Neural cell (in vitro differentiated cells): Measurements from ENCODE around the gene ADAMTS6. TPM values are rescaled to one million over a fixed set of nuclear protein-coding genes. Genes with fewer than 3 reads are reported as not detected.

Experiments
- H2AFZ ChIP-seq: fragments of 200-600, 300-800 bp; sonication (generic), shearing (Covaris generic); 2 replicates; pipeline ENCODE4 v1.6.0; 2014; ENCODE audit warnings: low read depth, mild to moderate bottlenecking, antibody characterized with exemption, low read length, moderate library complexity
- H3F3A ChIP-seq: fragments of 200-600 bp; shearing (Covaris generic); 2 replicates; pipeline ENCODE4 v1.6.1; 2016; ENCODE audit warnings: mild to moderate bottlenecking, moderate library complexity, mixed read lengths, antibody characterized with exemption, low read length; ENCODE audit not compliant: insufficient read depth, poor library complexity, severe bottlenecking
- H3K27ac ChIP-seq: fragments of 200-600, 300-800 bp; sonication (generic), shearing (Covaris generic); 2 replicates; pipeline ENCODE4 v1.5.1; 2014; ENCODE audit warnings: mild to moderate bottlenecking, low read length, moderate library complexity
- H3K27me3 ChIP-seq: fragments of 300-800, 200-600 bp; sonication (generic), shearing (Covaris generic); 2 replicates; pipeline ENCODE4 v1.6.0; 2014; ENCODE audit warnings: mild to moderate bottlenecking, low read depth, low read length, moderate library complexity; ENCODE audit not compliant: insufficient read depth
- H3K36me3 ChIP-seq: fragments of 300-800, 200-600 bp; sonication (generic), shearing (Covaris generic); 2 replicates; pipeline ENCODE4 v1.5.1; 2014; ENCODE audit warnings: mild to moderate bottlenecking, antibody characterized with exemption, low read length, moderate library complexity; ENCODE audit not compliant: insufficient read depth
- H3K4me2 ChIP-seq: fragments of 300-800, 200-600 bp; sonication (generic), shearing (Covaris generic); 2 replicates; pipeline ENCODE4 v1.6.0; 2014; ENCODE audit warnings: mild to moderate bottlenecking, low read length
- H3K4me3 ChIP-seq: fragments of 300-800, 200-600 bp; sonication (generic), shearing (Covaris generic); 2 replicates; pipeline ENCODE4 v1.5.1; 2014; ENCODE audit warnings: mild to moderate bottlenecking, low read length, moderate library complexity
- H3K79me2 ChIP-seq: fragments of 200-600 bp; shearing (Covaris generic); replicated peaks from 2 replicates; pipeline ENCODE4 v1.6.0; 2014; ENCODE audit warnings: mild to moderate bottlenecking, low read length, moderate library complexity; ENCODE audit not compliant: insufficient read depth
- H3K9ac ChIP-seq: fragments of 300-800, 200-600 bp; sonication (generic), shearing (Covaris generic); 2 replicates; pipeline ENCODE4 v1.6.1; 2016; ENCODE audit warnings: mild to moderate bottlenecking, low read length, mixed read lengths
- H3K9me2 ChIP-seq: fragments of 200-600 bp; shearing (Covaris generic); 2 replicates; pipeline ENCODE4 v1.6.1; 2016; ENCODE audit warnings: mild to moderate bottlenecking, low read length, mixed read lengths; ENCODE audit not compliant: insufficient read depth
- H3K9me3 ChIP-seq: fragments of 200-600, 300-800 bp; sonication (generic), shearing (Covaris generic); 2 replicates; pipeline ENCODE4 v1.6.1; 2016; ENCODE audit warnings: mild to moderate bottlenecking, mixed run types, low read length, moderate library complexity, mixed read lengths
- H4K20me1 ChIP-seq: fragments of 200-600 bp; shearing (Covaris generic); 2 replicates; pipeline ENCODE4 v1.6.1; 2016; ENCODE audit warnings: mild to moderate bottlenecking, mixed run types; ENCODE audit not compliant: insufficient read depth
- CTCF ChIP-seq: fragments of 450-650 bp; IDR thresholded peaks from 2 replicates; pipeline ENCODE4 v1.5.1; 2014; ENCODE audit warnings: antibody characterized with exemption, mild to moderate bottlenecking, moderate library complexity; ENCODE audit not compliant: poor library complexity, severe bottlenecking
- EP300 ChIP-seq: fragments of 450-650 bp; conservative IDR thresholded peaks from 2 replicates; pipeline ENCODE4 v1.6.1; 2014; ENCODE audit warnings: antibody characterized with exemption, mild to moderate bottlenecking, moderate library complexity; ENCODE audit not compliant: poor library complexity, severe bottlenecking
- EZH2 ChIP-seq: fragments of 200-600, 300-800 bp; shearing (Covaris generic), sonication (generic); IDR thresholded peaks from 2 replicates; pipeline ENCODE4 v1.6.1; 2014; ENCODE audit warnings: antibody characterized with exemption, low read length, borderline replicate concordance, mild to moderate bottlenecking; ENCODE audit not compliant: insufficient read depth, poor library complexity, severe bottlenecking
- MXI1 ChIP-seq: fragments of 450-650 bp; conservative IDR thresholded peaks from 2 replicates; pipeline ENCODE4 v1.6.1; 2014; ENCODE audit warnings: antibody characterized with exemption, mild to moderate bottlenecking; ENCODE audit not compliant: poor library complexity, severe bottlenecking
- POLR2AphosphoS5 ChIP-seq: IDR thresholded peaks from 2 replicates; pipeline ENCODE4 v1.6.1; 2012
- RAD21 ChIP-seq: fragments of 450-650 bp; conservative IDR thresholded peaks from 2 replicates; pipeline ENCODE4 v1.6.1; 2014; ENCODE audit warnings: antibody characterized with exemption, mild to moderate bottlenecking, moderate library complexity
- REST ChIP-seq: IDR thresholded peaks from 2 replicates; pipeline ENCODE4 v1.6.1; 2012; ENCODE audit warnings: borderline replicate concordance
- SMC3 ChIP-seq: fragments of 450-650 bp; conservative IDR thresholded peaks from 2 replicates; pipeline ENCODE4 v1.6.1; 2014; ENCODE audit warnings: antibody characterized with exemption, mild to moderate bottlenecking, moderate library complexity; ENCODE audit not compliant: poor library complexity
- TAF1 ChIP-seq: IDR thresholded peaks from 2 replicates; pipeline ENCODE4 v1.6.1; 2012; ENCODE audit warnings: low read depth
- polyA plus RNA-seq: library from polyadenylated mRNA; depleted of rRNA; stranded (reverse); fragments of >200 nt; gene quantifications from 2 replicates; pipeline ENCODE4 v1.2.3, GENCODE V29; 2014

The ADAMTS6 gene
- polyA plus RNA-seq, 1 donor from 2014 or later = 0.58 TPM

GRCh38 chr5:65126542-65127069 lies 355.1 kb downstream of the ADAMTS6 start:
- H3K4me2 ChIP-seq = no peak overlapping the region
- H2AFZ ChIP-seq = no peak overlapping the region
- no peak for TF ChIP-seq REST
- TF ChIP-seq POLR2AphosphoS5 = no peak
- no peak for TF ChIP-seq MXI1
- no peak for TF ChIP-seq EZH2
- no peak for TF ChIP-seq EP300
- TF ChIP-seq CTCF = no peak
- no peak for TF ChIP-seq RAD21
- no peak for TF ChIP-seq SMC3
- no peak for TF ChIP-seq TAF1
- no peaks in the 10 kb centered on the region for H3K36me3 ChIP-seq
- no peaks in the 10 kb centered on the region for H4K20me1 ChIP-seq
- no peaks in the 10 kb centered on the region for H3F3A ChIP-seq
- no peaks in the 10 kb centered on the region for H3K27me3 ChIP-seq
- H3K9me3 ChIP-seq = no peaks in the 10 kb centered on the region
- no peaks in the 10 kb centered on the region for H3K9me2 ChIP-seq
- H3K27ac ChIP-seq = no peak overlapping the region
- no peaks in the 10 kb centered on the region for H3K79me2 ChIP-seq
- H3K9ac ChIP-seq = no peak overlapping the region
- no peak overlapping the region for H3K4me3 ChIP-seq

- Histone ChIP-seq H3K27me3 (no peaks in the 10 kb centered on the region), H3K79me2 (no peaks in the 10 kb centered on the region), H3K27ac (no peak overlapping the region), H2AFZ (no peak overlapping the region), H3K4me2 (no peak overlapping the region), H3K4me3 (no peak overlapping the region), H3K9me3 (no peaks in the 10 kb centered on the region), H4K20me1 (no peaks in the 10 kb centered on the region), H3K36me3 (no peaks in the 10 kb centered on the region), H3F3A (no peaks in the 10 kb centered on the region), H3K9me2 (no peaks in the 10 kb centered on the region), H3K9ac (no peak overlapping the region)
- TF ChIP-seq EZH2 = no peak
- no peak for TF ChIP-seq RAD21
- no peak for TF ChIP-seq MXI1
These were observed 355.9 kb downstream of the ADAMTS6 start for GRCh38 chr5:65125591-65126541.
